A204.1 (cell line): Measurements from ENCODE around the gene CENPM.

ENCODE experiments used
- FAIRE-seq: peaks from 2 replicates; lab custom pipeline; 2012; peaks lifted over from hg19 to GRCh38; lab: Jason Lieb, UNC

Gene CENPM

GRCh38 chr22:41931701-41932269 lies 15.2 kb downstream of the CENPM start:
- FAIRE-seq = no peak

- no peak for FAIRE-seq
Observed at GRCh38 chr22:41929418-41929810, 17.5 kb downstream of the CENPM start.

- no peak for FAIRE-seq
Observed at GRCh38 chr22:41928593-41929417, 18.1 kb downstream of the CENPM start.

GRCh38 chr22:41927813-41928212 lies 19.1 kb downstream of the CENPM start:
- no peak for FAIRE-seq

- no peak for FAIRE-seq
Observed at GRCh38 chr22:41925783-41926460, 21.0 kb downstream of the CENPM start.

GRCh38 chr22:41923595-41924276 lies 23.2 kb downstream of the CENPM start:
- FAIRE-seq = no peak

- no peak for FAIRE-seq
Observed at GRCh38 chr22:41922940-41923594, 23.9 kb downstream of the CENPM start.

- no peak for FAIRE-seq
Observed at GRCh38 chr22:41922328-41922727, 24.6 kb downstream of the CENPM start.

- FAIRE-seq = no peak
Observed at GRCh38 chr22:41920271-41920976, 26.5 kb downstream of the CENPM start.

GRCh38 chr22:41919357-41920224 lies 27.4 kb downstream of the CENPM start:
- no peak for FAIRE-seq

GRCh38 chr22:41917903-41918791 lies 28.8 kb downstream of the CENPM start:
- FAIRE-seq = no peak

- FAIRE-seq = no peak
Observed at GRCh38 chr22:41917375-41917902, 29.5 kb downstream of the CENPM start.

GRCh38 chr22:41916745-41917358 lies 30.1 kb downstream of the CENPM start:
- no peak for FAIRE-seq

GRCh38 chr22:41915786-41916493 lies 31.0 kb downstream of the CENPM start:
- FAIRE-seq = no peak

- no peak for FAIRE-seq
Observed at GRCh38 chr22:41915035-41915785, 31.7 kb downstream of the CENPM start, which contains the start of gene SHISA8. TSS of gene SHISA8 (minus strand) at chr22:41915074. CDS start at chr22:41914667, 407 bp downstream.

GRCh38 chr22:41914611-41915034 lies 32.3 kb downstream of the CENPM start:
- FAIRE-seq = no peak

- FAIRE-seq = no peak
Observed at GRCh38 chr22:41913842-41914534, 33.0 kb downstream of the CENPM start.
